Mucosa of descending colon (tissue), 3 donors: ENCODE results near the gene MAP6D1. TPM values are rescaled to one million over a fixed set of nuclear protein-coding genes. Genes with fewer than 3 reads are reported as not detected.

Source experiments
- ATAC-seq: fragments of 200-7000 bp; cut with Tn5 transposase; one replicate; pipeline ENCODE4 v1.9.1; 2020; ENCODE audit warnings: mild to moderate bottlenecking, moderate library complexity
- DNase-seq, 3 donors: peaks; one replicate each; pipeline ENCODE4 v3.0.0-alpha.2; 2020
- H3K36me3 ChIP-seq: fragments of 200-600 bp; one replicate; pipeline ENCODE4 v1.8.0; 2021; ENCODE audit warnings: low read depth, mild to moderate bottlenecking
- H3K4me1 ChIP-seq: fragments of 200-600 bp; one replicate; pipeline ENCODE4 v1.8.0; 2021; ENCODE audit warnings: low read depth, mild to moderate bottlenecking
- H3K4me3 ChIP-seq: fragments of 200-600 bp; one replicate; pipeline ENCODE4 v1.8.0; 2021; ENCODE audit warnings: mild to moderate bottlenecking
- H3K9me3 ChIP-seq: fragments of 200-600 bp; one replicate; pipeline ENCODE4 v1.8.0; 2021; ENCODE audit warnings: mild to moderate bottlenecking
- intact Hi-C, 2 donors: fragments of 100-400 bp; cut with DNase I in 1 of 2; cut with micrococcal nuclease in 1 of 2; formaldehyde crosslinking; loops; one replicate each; pipeline versions ENCODE4 v1.11.0 to v1.11.1; 2022; cut with DNase I, micrococcal nuclease
- total RNA-seq, 3 donors: library from RNA; stranded (reverse); fragmentation: NEBNext Ultra II Directional in 2 of 3; extraction: Animal tissue kit (Norgen Biotek cat#: 25700) in 2 of 3; gene quantifications; one replicate each; pipeline versions ENCODE4 v1.2.1 to v1.2.4, GENCODE V29; 2021 to 2023
- TF ChIP-seq, protein P1 (sequence below): fragments of 200-600 bp; IDR thresholded peaks from one replicate; pipeline ENCODE4 v1.8.0; 2022; ENCODE audit warnings: antibody characterized with exemption, mild to moderate bottlenecking
- donor health status: DM: no; HTN: no; CAD: no; lungs with moderate emphysema.
- donor health status: DM: no; HTN: no; CAD: no.
- donor health status: DM: no; HTN: yes; CAD: no.

MAP6D1 gene
- total RNA-seq, 3 donors from 2014 or later, result 0.55 to 3.1 (median 1.2) TPM

DNA sequence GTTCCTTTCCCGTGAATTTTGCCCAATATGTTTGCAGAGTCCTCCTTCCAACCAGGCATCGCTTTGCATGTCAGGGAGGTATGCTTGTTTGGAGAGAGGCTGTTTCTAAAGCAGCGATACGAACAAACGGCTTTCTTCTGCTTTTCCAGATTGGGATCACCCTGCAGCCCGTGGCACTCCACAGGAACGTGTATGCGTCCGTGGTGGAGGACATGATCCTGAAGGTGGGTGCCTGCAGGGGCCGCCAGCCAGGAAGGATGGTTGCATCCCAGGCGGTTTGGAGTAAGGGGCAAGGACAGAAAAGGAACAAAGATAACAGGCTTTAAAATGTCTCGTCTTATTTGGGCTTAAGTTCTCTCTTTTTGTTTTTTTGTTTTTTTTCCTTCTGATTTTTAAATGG lies 17.5 kb downstream of the MAP6D1 start:
- Histone ChIP-seq H3K36me3 (peaks cover 6% of the 10 kb centered on the region), H3K4me1 (no peaks in the 10 kb centered on the region), H3K9me3 (no peaks in the 10 kb centered on the region), H3K4me3 (no peak overlapping the region)
- intact Hi-C loops, result no loop called here
- TF ChIP-seq, protein P1, sequence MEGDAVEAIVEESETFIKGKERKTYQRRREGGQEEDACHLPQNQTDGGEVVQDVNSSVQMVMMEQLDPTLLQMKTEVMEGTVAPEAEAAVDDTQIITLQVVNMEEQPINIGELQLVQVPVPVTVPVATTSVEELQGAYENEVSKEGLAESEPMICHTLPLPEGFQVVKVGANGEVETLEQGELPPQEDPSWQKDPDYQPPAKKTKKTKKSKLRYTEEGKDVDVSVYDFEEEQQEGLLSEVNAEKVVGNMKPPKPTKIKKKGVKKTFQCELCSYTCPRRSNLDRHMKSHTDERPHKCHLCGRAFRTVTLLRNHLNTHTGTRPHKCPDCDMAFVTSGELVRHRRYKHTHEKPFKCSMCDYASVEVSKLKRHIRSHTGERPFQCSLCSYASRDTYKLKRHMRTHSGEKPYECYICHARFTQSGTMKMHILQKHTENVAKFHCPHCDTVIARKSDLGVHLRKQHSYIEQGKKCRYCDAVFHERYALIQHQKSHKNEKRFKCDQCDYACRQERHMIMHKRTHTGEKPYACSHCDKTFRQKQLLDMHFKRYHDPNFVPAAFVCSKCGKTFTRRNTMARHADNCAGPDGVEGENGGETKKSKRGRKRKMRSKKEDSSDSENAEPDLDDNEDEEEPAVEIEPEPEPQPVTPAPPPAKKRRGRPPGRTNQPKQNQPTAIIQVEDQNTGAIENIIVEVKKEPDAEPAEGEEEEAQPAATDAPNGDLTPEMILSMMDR, result no peak
- ATAC-seq (no peak), DNase-seq (no peak)

DNA sequence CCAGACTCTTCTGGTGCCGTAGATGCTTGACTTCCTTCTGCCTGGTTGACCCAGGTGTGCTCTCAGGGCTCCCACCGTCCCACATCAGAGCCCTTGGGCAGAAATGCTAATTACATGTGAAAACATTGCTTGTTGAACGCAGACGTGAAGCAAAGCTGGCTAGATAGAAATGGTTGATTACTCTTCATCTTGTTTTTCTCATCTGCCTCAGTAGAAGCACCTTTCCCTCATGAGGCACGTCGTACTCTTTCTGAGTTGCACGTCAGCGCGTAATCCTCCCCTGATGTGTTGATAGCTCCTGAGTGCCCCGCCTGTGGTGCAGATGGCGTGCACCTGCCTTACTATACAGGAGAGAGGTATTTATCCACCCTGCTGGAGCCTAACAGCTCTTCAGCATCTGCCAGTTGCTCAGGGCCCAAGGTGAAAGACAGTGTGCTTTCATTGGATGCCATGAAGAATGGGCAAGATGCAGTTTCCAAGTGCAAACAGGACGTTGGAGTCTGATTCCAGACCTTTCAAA lies 18.1 kb downstream of the MAP6D1 start:
- H3K4me1 ChIP-seq, result no peaks in the 10 kb centered on the region
- H3K9me3 ChIP-seq, result no peaks in the 10 kb centered on the region
- no peak overlapping the region for H3K4me3 ChIP-seq
- no peak for DNase-seq
- peaks cover 6% of the 10 kb centered on the region for H3K36me3 ChIP-seq
- TF ChIP-seq, protein P1, result no peak
- no peak for ATAC-seq
- intact Hi-C loops, result no loop called here

DNA sequence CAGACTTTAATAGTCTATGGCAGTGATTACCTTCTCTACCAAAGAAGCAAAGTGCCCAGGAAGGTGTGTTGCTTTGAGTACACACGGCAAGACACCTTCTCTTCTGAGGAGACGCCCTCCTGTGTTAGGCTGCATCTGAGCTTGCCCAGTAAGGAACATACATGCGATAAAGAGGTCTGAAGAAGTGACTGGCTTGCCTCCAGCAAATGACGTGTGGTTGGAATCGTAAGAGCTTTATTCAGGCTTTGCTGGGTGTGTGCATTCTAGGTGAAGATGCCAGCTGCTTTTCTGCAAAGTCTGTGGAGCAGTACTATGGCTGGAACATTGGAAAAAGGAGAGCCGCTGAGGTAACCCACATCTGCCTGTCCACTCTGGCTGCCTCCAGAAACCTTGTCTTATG lies 22.4 kb downstream of the MAP6D1 start:
- Histone ChIP-seq H3K4me1 (no peaks in the 10 kb centered on the region), H3K36me3 (peaks cover 6% of the 10 kb centered on the region)
- no peak for ATAC-seq

DNA sequence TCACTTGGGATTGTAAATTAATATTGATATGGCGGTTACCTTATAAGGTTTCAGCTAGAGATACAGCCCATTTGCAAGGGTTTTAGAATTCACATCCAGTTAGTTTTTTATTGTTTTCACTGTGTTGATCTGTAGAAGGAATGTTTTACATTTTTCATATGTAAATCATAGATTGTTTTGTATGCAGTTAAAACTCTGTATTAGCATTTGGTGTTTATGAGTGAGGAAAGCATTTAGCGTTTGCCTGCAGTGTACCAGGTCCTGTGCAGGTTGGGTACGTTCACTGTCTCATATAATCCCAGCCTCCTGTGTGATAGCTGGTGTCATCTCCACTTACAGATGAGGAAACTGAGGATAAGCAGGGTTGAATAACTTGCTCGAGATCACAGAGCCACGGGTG lies 23.8 kb downstream of the MAP6D1 start:
- DNase-seq (no peak), ATAC-seq (no peak)
- Histone ChIP-seq H3K36me3 (no peaks in the 10 kb centered on the region), H3K4me3 (no peak overlapping the region), H3K9me3 (no peaks in the 10 kb centered on the region), H3K4me1 (no peaks in the 10 kb centered on the region)
- intact Hi-C loops, result no loop called here
- TF ChIP-seq, protein P1, result no peak

More for the DNA sequence above, 22.4 kb downstream of the MAP6D1 start:
- Histone ChIP-seq H3K9me3 (no peaks in the 10 kb centered on the region), H3K4me3 (no peak overlapping the region)
- TF ChIP-seq, protein P1, result no peak
- intact Hi-C loops, result no loop called here
- DNase-seq, result no peak

DNA sequence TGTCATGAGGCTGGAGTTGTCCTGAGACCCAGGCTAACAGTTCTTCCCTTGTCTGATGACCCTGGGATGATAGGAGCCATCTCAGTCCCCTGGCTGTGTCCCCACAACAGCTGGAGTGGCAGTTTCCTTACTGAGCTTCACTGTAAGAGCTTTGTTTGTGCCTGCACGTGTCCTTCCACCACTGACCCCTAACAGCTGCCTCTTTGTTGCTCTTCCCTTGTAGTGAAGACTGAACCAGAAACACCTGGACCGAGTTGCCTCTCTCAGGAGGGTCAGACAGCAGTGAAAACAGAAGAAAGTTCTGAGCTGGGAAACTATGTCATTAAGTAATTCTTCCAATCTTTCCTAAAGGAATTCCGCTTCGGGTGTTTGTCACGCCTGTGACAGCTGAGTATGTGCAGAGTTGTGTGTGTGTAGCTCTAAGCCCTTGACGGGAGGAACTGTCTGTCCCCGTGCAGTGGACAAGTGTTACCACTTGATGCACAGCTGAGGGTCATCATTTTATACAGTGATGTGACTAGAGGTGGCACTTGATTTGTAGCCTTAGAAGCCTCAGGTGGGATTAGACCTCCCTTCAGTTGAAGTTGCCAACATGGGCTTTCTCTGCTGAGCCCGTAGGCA lies 25.0 kb downstream of the MAP6D1 start:
- TF ChIP-seq, protein P1, result no peak
- ATAC-seq (no peak), DNase-seq (no peak)
- Histone ChIP-seq H3K36me3 (no peaks in the 10 kb centered on the region), H3K4me1 (no peaks in the 10 kb centered on the region), H3K4me3 (no peak overlapping the region), H3K9me3 (no peaks in the 10 kb centered on the region)
- intact Hi-C loops, result no loop called here
